Activated CD8-positive, alpha-beta memory T cell treated with anti-CD3 and anti-CD28 coated beads for 1 hour (primary cell): ENCODE measurements around the gene SOS2.
A peak's percentile ranks its signal among the peaks of the same experiment; 100 is the strongest.

Experiments
- DNase-seq, 2 donors: peaks; one replicate each; pipeline ENCODE4 v3.0.0-alpha.2; 2020; ENCODE audit warnings: low read depth in 1 of 2; ENCODE audit errors: extremely low read depth in 1 of 2

The SOS2 gene

GRCh38 chr14:50231475-50232275 is at the start of gene SOS2:
Gene SOS2 (minus strand): TSS chr14:50231578. CDS start chr14:50231283, 295 bp downstream.
- peak; percentile 57 to 64 for DNase-seq

- no peak for DNase-seq
Measured at GRCh38 chr14:50272498-50272897, 41.1 kb upstream of the SOS2 start.

- DNase-seq: no peak
Measured at GRCh38 chr14:50270932-50271331, 39.6 kb upstream of the SOS2 start.

GRCh38 chr14:50265029-50265428 is 33.7 kb upstream of the SOS2 start:
- no peak for DNase-seq

GRCh38 chr14:50263321-50263720 is 31.9 kb upstream of the SOS2 start:
- DNase-seq: no peak

GRCh38 chr14:50262865-50263264 is 31.5 kb upstream of the SOS2 start:
- DNase-seq: no peak

- no peak for DNase-seq
Measured at GRCh38 chr14:50260511-50260910, 29.1 kb upstream of the SOS2 start.

- DNase-seq: no peak
Measured at GRCh38 chr14:50260072-50260471, 28.7 kb upstream of the SOS2 start.

- no peak for DNase-seq
Measured at GRCh38 chr14:50257732-50258131, 26.4 kb upstream of the SOS2 start.

GRCh38 chr14:50254248-50254647 is 22.9 kb upstream of the SOS2 start:
- no peak for DNase-seq

- DNase-seq: no peak
Measured at GRCh38 chr14:50249136-50249775, 17.9 kb upstream of the SOS2 start.

- DNase-seq: no peak
Measured at GRCh38 chr14:50247245-50247644, 15.9 kb upstream of the SOS2 start.

GRCh38 chr14:50242566-50243310 is 11.4 kb upstream of the SOS2 start:
- DNase-seq: no peak

- no peak for DNase-seq
Measured at GRCh38 chr14:50242096-50242495, 10.7 kb upstream of the SOS2 start.

- DNase-seq: no peak
Measured at GRCh38 chr14:50237427-50237826, 6.0 kb upstream of the SOS2 start.

- DNase-seq: no peak
Measured at GRCh38 chr14:50233951-50234250, 2.5 kb upstream of the SOS2 start.

GRCh38 chr14:50233166-50233950 is 2.0 kb upstream of the SOS2 start:
- no peak for DNase-seq

- DNase-seq: no peak
Measured at GRCh38 chr14:50232276-50232642, 881 bp upstream of the SOS2 start.

- no peak for DNase-seq
Measured at GRCh38 chr14:50230701-50231474, 490 bp downstream of the SOS2 start.

- DNase-seq: no peak
Measured at GRCh38 chr14:50230401-50230700, 1.0 kb downstream of the SOS2 start.

GRCh38 chr14:50229681-50230080 is 1.7 kb downstream of the SOS2 start:
- no peak for DNase-seq
